Mesendoderm (in vitro differentiated cells): ENCODE results near the gene TMCC2. TPM values are rescaled to one million over a fixed set of nuclear protein-coding genes. Genes with fewer than 3 reads are reported as not detected.
"Not testable (repeated sequence)": the region's sequence is repeated elsewhere in the genome, so short reads cannot be mapped to it uniquely, and the experiment has no call there.

Experiments
- DNase-seq: peaks from one replicate; pipeline ENCODE4 v3.0.0; 2013
- H2AK5ac ChIP-seq: 2 replicates; pipeline ENCODE4 v1.6.1; 2013; ENCODE audit warnings: low read length, inconsistent platforms
- H2BK120ac ChIP-seq: 2 replicates; pipeline ENCODE4 v1.6.1; 2013; ENCODE audit warnings: low read depth, mild to moderate bottlenecking, low read length, moderate library complexity, mixed read lengths
- H2BK15ac ChIP-seq: replicated peaks from 2 replicates; pipeline ENCODE4 v1.6.1; 2013; ENCODE audit warnings: low read depth, mild to moderate bottlenecking, moderate library complexity
- H2BK5ac ChIP-seq: 2 replicates; pipeline ENCODE4 v1.6.1; 2013; ENCODE audit warnings: low read length, inconsistent platforms
- H3K18ac ChIP-seq: 2 replicates; pipeline ENCODE4 v1.6.1; 2013; ENCODE audit warnings: mild to moderate bottlenecking, low read length, mixed read lengths
- H3K23ac ChIP-seq: one replicate; pipeline ENCODE4 v1.6.1; 2013; ENCODE audit warnings: low read length
- H3K27ac ChIP-seq: 2 replicates; pipeline ENCODE4 v1.5.1; 2013; ENCODE audit warnings: low read depth, mild to moderate bottlenecking, inconsistent platforms, low read length, moderate library complexity
- H3K27me3 ChIP-seq: 2 replicates; pipeline ENCODE4 v1.6.1; 2013; ENCODE audit warnings: low read length, control low read depth, mild to moderate bottlenecking, inconsistent platforms; ENCODE audit not compliant: insufficient read depth, poor library complexity
- H3K36me3 ChIP-seq: 2 replicates; pipeline ENCODE4 v1.6.1; 2013; ENCODE audit warnings: low read length, inconsistent platforms; ENCODE audit not compliant: control insufficient read depth, insufficient read depth
- H3K4ac ChIP-seq: one replicate; pipeline ENCODE4 v1.6.1; 2013; ENCODE audit warnings: low read depth, mild to moderate bottlenecking, low read length, moderate library complexity
- H3K4me1 ChIP-seq: 2 replicates; pipeline ENCODE4 v1.6.1; 2013; ENCODE audit warnings: low read depth, low read length, inconsistent platforms; ENCODE audit not compliant: control insufficient read depth
- H3K4me2 ChIP-seq: 2 replicates; pipeline ENCODE4 v1.6.1; 2013; ENCODE audit warnings: low read length
- H3K4me3 ChIP-seq: 2 replicates; pipeline ENCODE4 v1.5.1; 2013; ENCODE audit warnings: mild to moderate bottlenecking, low read length
- H3K56ac ChIP-seq: one replicate; pipeline ENCODE4 v1.6.1; 2013; ENCODE audit warnings: low read length
- H3K79me1 ChIP-seq: 2 replicates; pipeline ENCODE4 v1.6.1; 2013; ENCODE audit warnings: low read length, inconsistent platforms
- H3K79me2 ChIP-seq: 2 replicates; pipeline ENCODE4 v1.6.1; 2013; ENCODE audit warnings: mild to moderate bottlenecking, low read length; ENCODE audit not compliant: control insufficient read depth, insufficient read depth
- H3K9ac ChIP-seq: 2 replicates; pipeline ENCODE4 v1.6.1; 2013; ENCODE audit warnings: low read length, inconsistent platforms
- H4K5ac ChIP-seq: one replicate; pipeline ENCODE4 v1.6.1; 2013; ENCODE audit warnings: low read length
- H4K8ac ChIP-seq: one replicate; pipeline ENCODE4 v1.6.1; 2013; ENCODE audit warnings: low read depth, mild to moderate bottlenecking, control low read depth, low read length, moderate library complexity
- WGBS: extraction: QIAGEN DNeasy Blood & Tissue Kit; methylation state at CpG from one replicate; pipeline ENCODE4 v1.1.7; 2013; ENCODE audit warnings: low lambda C conversion rate, missing lambda C conversion rate; ENCODE audit not compliant: insufficient coverage; ENCODE audit errors: extremely low coverage; 5-methylcytosine and 5-hydroxymethylcytosine counted together
- polyA plus RNA-seq, 2 experiments: library from polyadenylated mRNA; stranded (reverse); fragments of 200-250 nt; gene quantifications; one replicate each; pipeline ENCODE4 v1.2.3, GENCODE V29; 2013

TMCC2 gene
- polyA plus RNA-seq (2013, experiment 1 of 2) = 3.2 TPM
- 3.2 TPM for polyA plus RNA-seq (2013, experiment 2 of 2)

- no peak within 1 kb of the TSS for H4K8ac ChIP-seq
- H3K27me3 ChIP-seq = no peaks in the 10 kb centered on the region
- H3K9ac ChIP-seq = peak within 1 kb of the TSS; percentile 62
- peak within 1 kb of the TSS; percentile 98 for H3K4me2 ChIP-seq
- peak within 1 kb of the TSS; percentile 82 for H3K56ac ChIP-seq
- no peak within 1 kb of the TSS for H2BK5ac ChIP-seq
- H3K79me1 ChIP-seq = no peaks in the 10 kb centered on the region
- no CpG with 5 or more reads among the region's 44 CpGs for whole genome bisulfite sequencing
- H2AK5ac ChIP-seq = no peak within 1 kb of the TSS
- H3K4me3 ChIP-seq = peak within 1 kb of the TSS; percentile 68
- peaks cover 2% of the 10 kb centered on the region for H3K4me1 ChIP-seq
- no peak within 1 kb of the TSS for H2BK15ac ChIP-seq
- DNase-seq = peak; percentile 97
- no peak within 1 kb of the TSS for H3K18ac ChIP-seq
- no peaks in the 10 kb centered on the region for H3K79me2 ChIP-seq
- no peak within 1 kb of the TSS for H4K5ac ChIP-seq
- H3K23ac ChIP-seq = no peak within 1 kb of the TSS
- no peaks in the 10 kb centered on the region for H3K36me3 ChIP-seq
- H2BK120ac ChIP-seq = no peak within 1 kb of the TSS
- H3K27ac ChIP-seq = no peak within 1 kb of the TSS
- no peak within 1 kb of the TSS for H3K4ac ChIP-seq
These were observed at the start of gene TMCC2 for GRCh38 chr1:205227584-205228013. Gene TMCC2 (plus strand): TSS chr1:205227946. CDS start chr1:205228565, 619 bp downstream.

- Histone ChIP-seq H2BK5ac (no peak overlapping the region), H3K36me3 (no peaks in the 10 kb centered on the region), H3K79me1 (no peaks in the 10 kb centered on the region), H2BK120ac (no peak overlapping the region), H3K4me2 (no peak overlapping the region), H3K18ac (no peak overlapping the region), H4K8ac (no peak overlapping the region), H3K4me3 (no peak overlapping the region), H3K9ac (no peak overlapping the region), H3K27me3 (no peaks in the 10 kb centered on the region), H2AK5ac (no peak overlapping the region), H3K79me2 (no peaks in the 10 kb centered on the region), H3K4me1 (no peaks in the 10 kb centered on the region), H4K5ac (no peak overlapping the region), H3K23ac (no peak overlapping the region), H3K27ac (no peak overlapping the region), H3K56ac (no peak overlapping the region), H3K4ac (no peak overlapping the region), H2BK15ac (no peak overlapping the region)
- DNase-seq = no peak
- no CpG with 5 or more reads among the region's 2 CpGs for WGBS
These were observed 47.9 kb upstream of the TMCC2 start for GRCh38 chr1:205179842-205180241.

GRCh38 chr1:205180331-205180730, 47.4 kb upstream of the TMCC2 start:
- not testable (repeated sequence) for H3K4ac ChIP-seq, H2BK15ac ChIP-seq, H3K27me3 ChIP-seq, H3K36me3 ChIP-seq, H3K18ac ChIP-seq, H3K4me3 ChIP-seq, H4K5ac ChIP-seq, H3K79me1 ChIP-seq, H3K23ac ChIP-seq, H2BK120ac ChIP-seq, H2BK5ac ChIP-seq, H3K4me1 ChIP-seq, DNase-seq, H3K56ac ChIP-seq, H3K27ac ChIP-seq, H3K79me2 ChIP-seq, H3K9ac ChIP-seq, H2AK5ac ChIP-seq, H4K8ac ChIP-seq, H3K4me2 ChIP-seq
- WGBS = no CpG with 5 or more reads among the region's 7 CpGs

GRCh38 chr1:205182930-205183329, 44.8 kb upstream of the TMCC2 start:
- Histone ChIP-seq H3K18ac (no peak overlapping the region), H3K4me1 (no peaks in the 10 kb centered on the region), H3K56ac (no peak overlapping the region), H3K4me2 (no peak overlapping the region), H3K79me1 (peaks cover 2% of the 10 kb centered on the region), H3K27ac (no peak overlapping the region), H3K79me2 (no peaks in the 10 kb centered on the region), H3K4ac (no peak overlapping the region), H2BK120ac (no peak overlapping the region), H3K9ac (no peak overlapping the region), H2BK5ac (no peak overlapping the region), H4K5ac (no peak overlapping the region), H4K8ac (no peak overlapping the region), H3K4me3 (no peak overlapping the region), H2AK5ac (no peak overlapping the region), H3K36me3 (no peaks in the 10 kb centered on the region), H3K23ac (no peak overlapping the region), H2BK15ac (no peak overlapping the region), H3K27me3 (no peaks in the 10 kb centered on the region)
- no peak for DNase-seq
- no CpG with 5 or more reads among the region's 2 CpGs for WGBS

GRCh38 chr1:205183676-205184335, 43.9 kb upstream of the TMCC2 start:
- H2AK5ac ChIP-seq = no peak overlapping the region
- no peak overlapping the region for H3K9ac ChIP-seq
- H3K27ac ChIP-seq = no peak overlapping the region
- no peaks in the 10 kb centered on the region for H3K27me3 ChIP-seq
- H2BK5ac ChIP-seq = no peak overlapping the region
- H2BK120ac ChIP-seq = no peak overlapping the region
- H3K79me1 ChIP-seq = peaks cover 2% of the 10 kb centered on the region
- no peak overlapping the region for H3K18ac ChIP-seq
- H4K5ac ChIP-seq = no peak overlapping the region
- H3K36me3 ChIP-seq = no peaks in the 10 kb centered on the region
- H3K23ac ChIP-seq = no peak overlapping the region
- H3K4me3 ChIP-seq = no peak overlapping the region
- H3K4ac ChIP-seq = no peak overlapping the region
- H4K8ac ChIP-seq = no peak overlapping the region
- DNase-seq = no peak
- no peak overlapping the region for H2BK15ac ChIP-seq
- H3K4me1 ChIP-seq = no peaks in the 10 kb centered on the region
- H3K56ac ChIP-seq = no peak overlapping the region
- no peaks in the 10 kb centered on the region for H3K79me2 ChIP-seq
- no CpG with 5 or more reads among the region's 4 CpGs for WGBS
- no peak overlapping the region for H3K4me2 ChIP-seq

- Histone ChIP-seq H4K5ac (no peak overlapping the region), H3K27ac (no peak overlapping the region), H3K56ac (no peak overlapping the region), H2BK15ac (no peak overlapping the region), H3K79me1 (peaks cover 2% of the 10 kb centered on the region), H3K23ac (no peak overlapping the region), H4K8ac (no peak overlapping the region), H3K79me2 (no peaks in the 10 kb centered on the region), H3K4ac (no peak overlapping the region), H3K27me3 (no peaks in the 10 kb centered on the region), H2AK5ac (no peak overlapping the region), H2BK120ac (no peak overlapping the region), H3K36me3 (no peaks in the 10 kb centered on the region), H3K4me2 (no peak overlapping the region), H3K4me1 (no peaks in the 10 kb centered on the region), H3K9ac (no peak overlapping the region), H3K18ac (no peak overlapping the region), H2BK5ac (no peak overlapping the region), H3K4me3 (no peak overlapping the region)
- DNase-seq = no peak
These were observed 41.6 kb upstream of the TMCC2 start for GRCh38 chr1:205186191-205186590.
